Gastroesophageal sphincter (tissue), 3 donors: ENCODE results near the gene CDH23.

Experiments used
- POLR2A ChIP-seq, 2 donors: fragments of 450-650 bp; IDR thresholded peaks; one replicate each; pipeline ENCODE4 v1.6.1; 2017; ENCODE audit warnings: antibody characterized with exemption in 2 of 2, mild to moderate bottlenecking in 2 of 2, moderate library complexity in 1 of 2
- POLR2AphosphoS5 ChIP-seq: sonication (generic); formaldehyde crosslinking; IDR thresholded peaks from one replicate; pipeline ENCODE4 v1.6.1; 2017; ENCODE audit warnings: antibody characterized with exemption
- TF ChIP-seq, protein P1 (sequence below), 4 experiments: fragments of 200-600 bp in 2 of 4; fragments of 450-650 bp in 2 of 4; sonication (generic) in 1 of 4; IDR thresholded peaks; one replicate each; pipeline ENCODE4 v1.5.1; 2017 to 2019; ENCODE audit warnings: antibody characterized with exemption in 4 of 4, mild to moderate bottlenecking in 2 of 4, moderate library complexity in 2 of 4

- TF ChIP-seq, protein P1, sequence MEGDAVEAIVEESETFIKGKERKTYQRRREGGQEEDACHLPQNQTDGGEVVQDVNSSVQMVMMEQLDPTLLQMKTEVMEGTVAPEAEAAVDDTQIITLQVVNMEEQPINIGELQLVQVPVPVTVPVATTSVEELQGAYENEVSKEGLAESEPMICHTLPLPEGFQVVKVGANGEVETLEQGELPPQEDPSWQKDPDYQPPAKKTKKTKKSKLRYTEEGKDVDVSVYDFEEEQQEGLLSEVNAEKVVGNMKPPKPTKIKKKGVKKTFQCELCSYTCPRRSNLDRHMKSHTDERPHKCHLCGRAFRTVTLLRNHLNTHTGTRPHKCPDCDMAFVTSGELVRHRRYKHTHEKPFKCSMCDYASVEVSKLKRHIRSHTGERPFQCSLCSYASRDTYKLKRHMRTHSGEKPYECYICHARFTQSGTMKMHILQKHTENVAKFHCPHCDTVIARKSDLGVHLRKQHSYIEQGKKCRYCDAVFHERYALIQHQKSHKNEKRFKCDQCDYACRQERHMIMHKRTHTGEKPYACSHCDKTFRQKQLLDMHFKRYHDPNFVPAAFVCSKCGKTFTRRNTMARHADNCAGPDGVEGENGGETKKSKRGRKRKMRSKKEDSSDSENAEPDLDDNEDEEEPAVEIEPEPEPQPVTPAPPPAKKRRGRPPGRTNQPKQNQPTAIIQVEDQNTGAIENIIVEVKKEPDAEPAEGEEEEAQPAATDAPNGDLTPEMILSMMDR (IDR thresholded peaks at IDR 0.05): no peak
- TF ChIP-seq POLR2AphosphoS5 (no peak), POLR2A (IDR thresholded peaks at IDR 0.05) (no peak)
These were observed 356.6 kb downstream of the CDH23 start for GRCh38 chr10:71753091-71753959.
